Measurements from ENCODE around the gene KCNMA1. TPM values are rescaled to one million over a fixed set of nuclear protein-coding genes. Genes with fewer than 3 reads are reported as not detected.

KCNMA1 gene
- total and polyA plus RNA-seq, 10 of the 15 experiments (the other 5 are each of a cell fraction or from before 2014, with no cell fraction given) = 8.5 to 77.0 (median 21.3) TPM

GRCh38 chr10:77285529-77286182 is 352.0 kb downstream of the KCNMA1 start (continued):
- no peak for TF ChIP-seq CEBPZ (IDR thresholded peaks at IDR 0.05; ENCODE audit: low read depth, low read length)
- no peak for TF ChIP-seq RB1 (IDR thresholded peaks at IDR 0.05; ENCODE audit: borderline replicate concordance)
- TF ChIP-seq, protein P1, sequence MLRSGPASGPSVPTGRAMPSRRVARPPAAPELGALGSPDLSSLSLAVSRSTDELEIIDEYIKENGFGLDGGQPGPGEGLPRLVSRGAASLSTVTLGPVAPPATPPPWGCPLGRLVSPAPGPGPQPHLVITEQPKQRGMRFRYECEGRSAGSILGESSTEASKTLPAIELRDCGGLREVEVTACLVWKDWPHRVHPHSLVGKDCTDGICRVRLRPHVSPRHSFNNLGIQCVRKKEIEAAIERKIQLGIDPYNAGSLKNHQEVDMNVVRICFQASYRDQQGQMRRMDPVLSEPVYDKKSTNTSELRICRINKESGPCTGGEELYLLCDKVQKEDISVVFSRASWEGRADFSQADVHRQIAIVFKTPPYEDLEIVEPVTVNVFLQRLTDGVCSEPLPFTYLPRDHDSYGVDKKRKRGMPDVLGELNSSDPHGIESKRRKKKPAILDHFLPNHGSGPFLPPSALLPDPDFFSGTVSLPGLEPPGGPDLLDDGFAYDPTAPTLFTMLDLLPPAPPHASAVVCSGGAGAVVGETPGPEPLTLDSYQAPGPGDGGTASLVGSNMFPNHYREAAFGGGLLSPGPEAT (IDR thresholded peaks at IDR 0.05; ENCODE audit: low read depth) = no peak
- no peak for TF ChIP-seq CEBPB (IDR thresholded peaks at IDR 0.05; ENCODE audit: borderline replicate concordance in 1 of 2, low read depth in 2 of 2, low read length in 2 of 2)

- ATAC-seq (no peak), DNase-seq (ENCODE audit: low read depth, low spot score) (no peak), FAIRE-seq (no peak)
- ChIA-PET RAD21 (ENCODE audit: unreplicated experiment) (no interaction called here), POLR2A (no interaction called here), SMC1A (ENCODE audit: uncharacterized antibody, unreplicated experiment) (interaction anchor here (1.2 to 1.7 kb wide), 5 partner anchors 8 to 32 kb away, joined by 3 to 5 read pairs (median 3); no protein-coding TSS in a partner anchor), CTCF (no interaction called here)
- TF ChIP-seq CEBPB (IDR thresholded peaks at IDR 0.05; ENCODE audit: borderline replicate concordance in 1 of 2, low read depth in 2 of 2, low read length in 2 of 2) (no peak), ZZZ3 (IDR thresholded peaks at IDR 0.05; ENCODE audit: control insufficient read depth, insufficient read length, low read depth) (no peak), SREBF1 (IDR thresholded peaks at IDR 0.05; ENCODE audit: low read length) (no peak), KLF5 (IDR thresholded peaks at IDR 0.05; ENCODE audit: partially characterized antibody) (no peak), RB1 (IDR thresholded peaks at IDR 0.05; ENCODE audit: borderline replicate concordance) (no peak), RUNX3 (IDR thresholded peaks at IDR 0.05; ENCODE audit: low read length) (no peak)
- TF ChIP-seq, protein P2, sequence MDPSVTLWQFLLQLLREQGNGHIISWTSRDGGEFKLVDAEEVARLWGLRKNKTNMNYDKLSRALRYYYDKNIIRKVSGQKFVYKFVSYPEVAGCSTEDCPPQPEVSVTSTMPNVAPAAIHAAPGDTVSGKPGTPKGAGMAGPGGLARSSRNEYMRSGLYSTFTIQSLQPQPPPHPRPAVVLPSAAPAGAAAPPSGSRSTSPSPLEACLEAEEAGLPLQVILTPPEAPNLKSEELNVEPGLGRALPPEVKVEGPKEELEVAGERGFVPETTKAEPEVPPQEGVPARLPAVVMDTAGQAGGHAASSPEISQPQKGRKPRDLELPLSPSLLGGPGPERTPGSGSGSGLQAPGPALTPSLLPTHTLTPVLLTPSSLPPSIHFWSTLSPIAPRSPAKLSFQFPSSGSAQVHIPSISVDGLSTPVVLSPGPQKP (IDR thresholded peaks at IDR 0.05; ENCODE audit: low read depth, low read length) = no peak
- Histone ChIP-seq H2AFZ (ENCODE audit: control insufficient read depth, low read depth, low read length) (no peak overlapping the region), H3K27me3 (replicated peaks in 1 of 2; ENCODE audit: control insufficient read depth in 2 of 2, insufficient read depth in 2 of 2, low read length in 1 of 2) (no peaks in the 10 kb centered on the region), H3K4me1 (ENCODE audit: control insufficient read depth, insufficient read depth, low read length) (no peaks in the 10 kb centered on the region), H3K4me3 (no peak overlapping the region), H3K4me2 (ENCODE audit: control insufficient read depth, insufficient read depth) (no peak overlapping the region), H3K79me2 (ENCODE audit: control insufficient read depth, insufficient read depth, low read length) (no peaks in the 10 kb centered on the region), H4K20me1 (ENCODE audit: control insufficient read depth, insufficient read depth) (no peaks in the 10 kb centered on the region), H3K27ac (ENCODE audit: control insufficient read depth, insufficient read depth) (no peak overlapping the region), H3K9me3 (replicated peaks; ENCODE audit: control insufficient read depth, insufficient read depth, low read length) (no peaks in the 10 kb centered on the region; the same call in 2 of the 3 replicates), H3K9ac (ENCODE audit: control insufficient read depth, insufficient read depth, low read length) (no peak overlapping the region), H3K36me3 (ENCODE audit: control insufficient read depth in 2 of 2, insufficient read depth in 2 of 2, low read length in 1 of 2) (no peaks in the 10 kb centered on the region)
- in situ Hi-C loops (cut with MboI) (no loop called here), intact Hi-C loops (cut with micrococcal nuclease; ENCODE audit: unreplicated experiment) (no loop called here)
- WGBS (ENCODE audit: insufficient coverage, insufficient replicate concordance, low lambda C conversion rate, missing lambda C conversion rate) = 84% methylated on average over 6 of the region's 6 CpGs
- no TSS peak for BruUV-seq (replicated peaks)
These were observed 352.8 kb downstream of the KCNMA1 start for GRCh38 chr10:77284797-77285196.
